ENCODE results near the gene DNAH9.

DNA sequence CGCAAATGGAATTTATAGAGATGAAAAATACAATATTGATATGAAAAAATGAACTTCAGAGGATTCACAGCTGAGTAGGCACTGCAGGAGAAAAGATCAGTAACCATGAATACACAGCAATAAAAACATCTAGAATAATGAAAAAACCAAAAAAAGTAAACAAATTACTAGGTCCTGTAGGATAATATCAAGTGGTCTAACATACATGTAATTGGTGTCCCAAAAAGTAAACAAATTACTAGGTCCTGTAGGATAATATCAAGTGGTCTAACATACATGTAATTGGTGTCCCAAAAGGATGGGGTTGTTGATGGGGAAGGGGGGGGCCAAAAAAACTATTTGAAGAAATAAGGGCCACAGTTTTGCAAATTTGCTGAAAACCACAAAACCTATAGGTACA, 355.7 kb downstream of the DNAH9 start:
- TF ChIP-seq, protein P1, sequence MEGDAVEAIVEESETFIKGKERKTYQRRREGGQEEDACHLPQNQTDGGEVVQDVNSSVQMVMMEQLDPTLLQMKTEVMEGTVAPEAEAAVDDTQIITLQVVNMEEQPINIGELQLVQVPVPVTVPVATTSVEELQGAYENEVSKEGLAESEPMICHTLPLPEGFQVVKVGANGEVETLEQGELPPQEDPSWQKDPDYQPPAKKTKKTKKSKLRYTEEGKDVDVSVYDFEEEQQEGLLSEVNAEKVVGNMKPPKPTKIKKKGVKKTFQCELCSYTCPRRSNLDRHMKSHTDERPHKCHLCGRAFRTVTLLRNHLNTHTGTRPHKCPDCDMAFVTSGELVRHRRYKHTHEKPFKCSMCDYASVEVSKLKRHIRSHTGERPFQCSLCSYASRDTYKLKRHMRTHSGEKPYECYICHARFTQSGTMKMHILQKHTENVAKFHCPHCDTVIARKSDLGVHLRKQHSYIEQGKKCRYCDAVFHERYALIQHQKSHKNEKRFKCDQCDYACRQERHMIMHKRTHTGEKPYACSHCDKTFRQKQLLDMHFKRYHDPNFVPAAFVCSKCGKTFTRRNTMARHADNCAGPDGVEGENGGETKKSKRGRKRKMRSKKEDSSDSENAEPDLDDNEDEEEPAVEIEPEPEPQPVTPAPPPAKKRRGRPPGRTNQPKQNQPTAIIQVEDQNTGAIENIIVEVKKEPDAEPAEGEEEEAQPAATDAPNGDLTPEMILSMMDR (IDR thresholded peaks at IDR 0.05), result no peak
- TF ChIP-seq EP300 (IDR thresholded peaks at IDR 0.05), result no peak
